NCI-H345 treated with DMSO at 0.1 percent for 48 hours (cell line): ENCODE data around the gene CELA2A.
"Not testable (repeated sequence)": the region's sequence is repeated elsewhere in the genome, so short reads cannot be mapped to it uniquely, and the experiment has no call there.

ENCODE experiments used
- DNase-seq: peaks from one replicate; lab custom pipeline; 2025; ENCODE audit not compliant: unreplicated experiment; lab: John Stamatoyannopoulos, UW

CELA2A gene

GRCh38 chr1:15444468-15445389 lies 11.8 kb upstream of the CELA2A start:
- no peak for DNase-seq

GRCh38 chr1:15445390-15446122 lies 11.0 kb upstream of the CELA2A start:
- no peak for DNase-seq

GRCh38 chr1:15446212-15446611 lies 10.3 kb upstream of the CELA2A start:
- DNase-seq: no peak

- DNase-seq: no peak
These were observed 7.6 kb upstream of the CELA2A start for GRCh38 chr1:15448877-15449462.

- no peak for DNase-seq
These were observed 7.0 kb upstream of the CELA2A start for GRCh38 chr1:15449567-15449966.

GRCh38 chr1:15451014-15451722 lies 5.4 kb upstream of the CELA2A start:
- DNase-seq: no peak

- no peak for DNase-seq
These were observed 4.3 kb upstream of the CELA2A start for GRCh38 chr1:15452216-15452615.

GRCh38 chr1:15452866-15453571 lies 3.5 kb upstream of the CELA2A start:
- no peak for DNase-seq

- DNase-seq: no peak
These were observed 2.8 kb upstream of the CELA2A start for GRCh38 chr1:15453734-15454133.

GRCh38 chr1:15454256-15454655 lies 2.3 kb upstream of the CELA2A start:
- no peak for DNase-seq

GRCh38 chr1:15455522-15455921 lies 1.0 kb upstream of the CELA2A start:
- no peak for DNase-seq

- no peak for DNase-seq
These were observed 1.1 kb downstream of the CELA2A start for GRCh38 chr1:15457585-15457984.

- not testable (repeated sequence) for DNase-seq
These were observed 1.9 kb downstream of the CELA2A start for GRCh38 chr1:15458388-15458787.

GRCh38 chr1:15459771-15460707 lies 3.5 kb downstream of the CELA2A start:
- no peak for DNase-seq

GRCh38 chr1:15460708-15461095 lies 4.2 kb downstream of the CELA2A start:
- no peak for DNase-seq

GRCh38 chr1:15463064-15463800 lies 6.7 kb downstream of the CELA2A start:
- DNase-seq: not testable (repeated sequence)

- DNase-seq: not testable (repeated sequence)
These were observed 7.4 kb downstream of the CELA2A start for GRCh38 chr1:15463926-15464322.

- DNase-seq: no peak
These were observed 9.1 kb downstream of the CELA2A start for GRCh38 chr1:15465674-15466073.
